ENCODE measurements around the gene GOLPH3L.
"Not testable (repeated sequence)": the region's sequence is repeated elsewhere in the genome, so short reads cannot be mapped to it uniquely, and the experiment has no call there.

Gene GOLPH3L

DNA sequence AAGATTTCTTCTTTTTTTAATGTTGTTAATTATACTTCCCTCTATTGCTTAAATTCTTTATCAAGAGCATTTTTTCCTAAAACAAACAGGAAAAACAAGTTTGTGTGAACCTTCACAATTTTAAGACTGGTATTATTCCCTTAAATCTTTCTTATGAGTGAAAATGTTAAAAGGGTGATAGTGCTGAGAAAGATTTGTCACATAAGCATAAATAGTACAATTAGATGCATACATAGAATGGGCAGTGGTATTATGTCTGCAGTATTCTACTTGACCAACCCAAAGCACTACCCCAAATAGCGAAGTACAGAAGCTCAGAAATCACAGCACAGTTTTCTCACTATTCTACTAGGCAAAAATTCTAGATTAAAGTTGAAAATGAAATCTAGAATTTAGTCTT is 18.0 kb downstream of the GOLPH3L start:
- H3K4me1 Mint-ChIP-seq, result no peaks in the 10 kb centered on the region
- peaks cover 24% of the 10 kb centered on the region for H3K36me3 Mint-ChIP-seq (ENCODE audit: low read depth)
- H3K9me3 Mint-ChIP-seq, result no peaks in the 10 kb centered on the region
- H3K4me3 Mint-ChIP-seq, result no peak overlapping the region
- H3K27ac Mint-ChIP-seq, result no peak overlapping the region
- H3K27me3 Mint-ChIP-seq (ENCODE audit: low read depth), result no peaks in the 10 kb centered on the region
- TF ChIP-seq, protein P1, sequence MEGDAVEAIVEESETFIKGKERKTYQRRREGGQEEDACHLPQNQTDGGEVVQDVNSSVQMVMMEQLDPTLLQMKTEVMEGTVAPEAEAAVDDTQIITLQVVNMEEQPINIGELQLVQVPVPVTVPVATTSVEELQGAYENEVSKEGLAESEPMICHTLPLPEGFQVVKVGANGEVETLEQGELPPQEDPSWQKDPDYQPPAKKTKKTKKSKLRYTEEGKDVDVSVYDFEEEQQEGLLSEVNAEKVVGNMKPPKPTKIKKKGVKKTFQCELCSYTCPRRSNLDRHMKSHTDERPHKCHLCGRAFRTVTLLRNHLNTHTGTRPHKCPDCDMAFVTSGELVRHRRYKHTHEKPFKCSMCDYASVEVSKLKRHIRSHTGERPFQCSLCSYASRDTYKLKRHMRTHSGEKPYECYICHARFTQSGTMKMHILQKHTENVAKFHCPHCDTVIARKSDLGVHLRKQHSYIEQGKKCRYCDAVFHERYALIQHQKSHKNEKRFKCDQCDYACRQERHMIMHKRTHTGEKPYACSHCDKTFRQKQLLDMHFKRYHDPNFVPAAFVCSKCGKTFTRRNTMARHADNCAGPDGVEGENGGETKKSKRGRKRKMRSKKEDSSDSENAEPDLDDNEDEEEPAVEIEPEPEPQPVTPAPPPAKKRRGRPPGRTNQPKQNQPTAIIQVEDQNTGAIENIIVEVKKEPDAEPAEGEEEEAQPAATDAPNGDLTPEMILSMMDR (IDR thresholded peaks at IDR 0.05; ENCODE audit: unreplicated experiment in 3 of 3), result no peak

DNA sequence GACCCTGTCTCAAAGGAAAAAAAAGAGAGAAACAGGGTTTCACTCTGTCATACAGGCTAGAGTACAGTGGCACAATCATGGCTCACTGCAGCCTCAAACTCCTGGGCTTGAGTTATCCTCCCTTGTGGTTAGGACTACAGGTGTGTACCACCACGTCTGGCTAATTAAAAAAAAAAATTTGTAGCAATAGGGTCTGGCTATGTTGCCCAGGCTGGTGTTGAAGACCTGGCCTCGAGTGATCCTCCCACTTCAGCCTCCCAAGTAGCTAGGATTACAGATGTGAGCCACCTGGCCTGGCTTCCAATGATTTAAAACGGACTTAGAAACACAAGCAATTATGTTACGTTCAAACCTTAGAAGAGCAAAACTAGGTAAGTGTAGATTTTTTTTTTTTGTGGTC is 22.1 kb downstream of the GOLPH3L start:
- peaks cover 17% of the 10 kb centered on the region for H3K36me3 Mint-ChIP-seq (ENCODE audit: low read depth)
- H3K27me3 Mint-ChIP-seq (ENCODE audit: low read depth), result no peaks in the 10 kb centered on the region
- TF ChIP-seq, protein P1 (IDR thresholded peaks at IDR 0.05; ENCODE audit: unreplicated experiment in 3 of 3), result no peak
- H3K27ac Mint-ChIP-seq, result no peak overlapping the region
- H3K4me1 Mint-ChIP-seq, result no peaks in the 10 kb centered on the region
- H3K4me3 Mint-ChIP-seq, result no peak overlapping the region
- H3K9me3 Mint-ChIP-seq, result no peaks in the 10 kb centered on the region

DNA sequence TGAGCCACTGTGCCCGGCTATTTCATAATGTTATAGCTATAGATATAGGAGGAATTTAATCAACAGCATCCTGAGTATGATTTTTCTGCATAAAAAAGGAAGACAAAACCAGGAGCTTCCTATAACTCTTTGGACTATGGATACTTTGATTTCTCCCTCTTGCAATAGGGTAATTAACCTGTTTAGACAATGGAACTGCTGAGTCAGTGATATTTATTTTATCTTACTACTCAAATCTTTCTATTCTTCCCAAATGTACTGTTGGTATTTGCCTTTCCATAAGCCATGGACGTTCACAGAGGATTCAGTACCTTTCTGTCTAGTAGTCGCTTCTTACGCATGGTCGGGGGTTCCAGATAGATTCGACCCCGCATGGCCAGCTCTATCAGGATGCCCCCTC is 33.6 kb downstream of the GOLPH3L start:
- Mint-ChIP-seq H3K36me3 (ENCODE audit: low read depth) (peaks cover 45% of the 10 kb centered on the region), H3K9me3 (no peaks in the 10 kb centered on the region)

DNA sequence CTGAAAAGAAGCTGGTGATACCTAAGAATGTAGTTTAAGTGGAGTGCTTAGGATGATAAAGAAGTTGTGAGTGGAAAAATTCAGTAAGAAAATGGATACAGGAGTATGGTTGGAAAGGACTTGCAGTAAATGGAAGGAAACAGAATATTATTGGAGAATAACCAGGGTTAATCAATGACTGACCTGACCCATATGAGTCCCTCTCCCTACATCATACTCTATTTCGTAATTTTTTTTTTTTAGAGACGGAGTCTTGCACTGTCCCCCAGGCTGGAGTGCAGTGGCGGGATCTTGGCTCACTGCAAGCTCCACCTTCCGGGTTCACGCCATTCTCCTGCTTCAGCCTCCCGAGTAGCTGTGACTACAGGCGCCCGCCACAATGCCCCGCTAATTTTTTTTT is 34.1 kb downstream of the GOLPH3L start:
- Mint-ChIP-seq H3K36me3 (ENCODE audit: low read depth) (peaks cover 46% of the 10 kb centered on the region), H3K27me3 (ENCODE audit: low read depth) (no peaks in the 10 kb centered on the region), H3K9me3 (no peaks in the 10 kb centered on the region), H3K27ac (no peak overlapping the region), H3K4me3 (no peak overlapping the region), H3K4me1 (peaks cover 2% of the 10 kb centered on the region)
- TF ChIP-seq, protein P1 (IDR thresholded peaks at IDR 0.05; ENCODE audit: unreplicated experiment in 3 of 3), result no peak

More for the DNA sequence above, 33.6 kb downstream of the GOLPH3L start:
- peaks cover 5% of the 10 kb centered on the region for H3K4me1 Mint-ChIP-seq
- H3K27ac Mint-ChIP-seq, result no peak overlapping the region
- H3K4me3 Mint-ChIP-seq, result no peak overlapping the region
- no peaks in the 10 kb centered on the region for H3K27me3 Mint-ChIP-seq (ENCODE audit: low read depth)
- TF ChIP-seq, protein P1 (IDR thresholded peaks at IDR 0.05; ENCODE audit: unreplicated experiment in 3 of 3), result no peak

DNA sequence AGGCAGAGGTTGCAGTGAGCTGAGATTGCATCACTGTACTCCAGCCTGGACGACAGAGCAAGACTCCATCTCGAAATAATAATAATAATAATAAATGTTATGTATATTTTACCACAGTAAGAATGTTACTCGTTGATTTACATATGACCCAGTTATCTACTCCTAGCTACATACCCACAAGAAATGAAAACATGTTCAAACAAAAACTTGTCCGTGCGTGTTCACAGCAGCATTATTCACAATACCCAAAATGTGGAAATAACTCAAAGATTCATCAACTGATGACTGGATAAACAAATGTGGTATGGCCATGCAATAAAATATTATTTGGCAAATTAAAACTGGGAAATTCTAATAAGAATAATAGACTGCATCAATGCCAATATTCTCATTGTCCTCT is 35.8 kb downstream of the GOLPH3L start:
- H3K4me3 Mint-ChIP-seq, result no peak overlapping the region
- no peak overlapping the region for H3K27ac Mint-ChIP-seq
- TF ChIP-seq, protein P1 (IDR thresholded peaks at IDR 0.05; ENCODE audit: unreplicated experiment in 3 of 3), result no peak
- no peaks in the 10 kb centered on the region for H3K4me1 Mint-ChIP-seq
- peaks cover 44% of the 10 kb centered on the region for H3K36me3 Mint-ChIP-seq (ENCODE audit: low read depth)
- no peaks in the 10 kb centered on the region for H3K9me3 Mint-ChIP-seq
- no peaks in the 10 kb centered on the region for H3K27me3 Mint-ChIP-seq (ENCODE audit: low read depth)

DNA sequence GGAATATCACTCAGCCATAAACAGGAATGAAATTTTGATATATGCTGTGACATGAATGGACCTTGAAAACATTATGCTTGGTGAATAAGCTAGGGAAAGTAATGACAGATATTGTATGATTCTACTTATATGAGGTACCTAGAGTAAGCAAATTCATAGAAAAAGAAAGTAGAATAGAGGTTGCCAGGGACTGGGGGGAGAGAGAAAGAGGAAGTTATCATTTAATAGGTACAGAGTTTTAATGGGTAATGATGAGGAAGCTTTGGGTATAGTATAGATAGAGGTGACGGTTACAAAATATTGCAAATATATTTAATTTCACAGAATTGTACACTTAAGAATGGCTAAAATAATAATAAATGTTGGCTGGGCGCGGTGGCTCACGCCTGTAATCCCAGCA is 36.4 kb downstream of the GOLPH3L start:
- Mint-ChIP-seq H3K27me3 (ENCODE audit: low read depth) (no peaks in the 10 kb centered on the region), H3K4me1 (no peaks in the 10 kb centered on the region), H3K9me3 (no peaks in the 10 kb centered on the region), H3K27ac (no peak overlapping the region), H3K36me3 (ENCODE audit: low read depth) (peaks cover 41% of the 10 kb centered on the region), H3K4me3 (no peak overlapping the region)
- TF ChIP-seq, protein P1 (IDR thresholded peaks at IDR 0.05; ENCODE audit: unreplicated experiment in 3 of 3), result no peak

DNA sequence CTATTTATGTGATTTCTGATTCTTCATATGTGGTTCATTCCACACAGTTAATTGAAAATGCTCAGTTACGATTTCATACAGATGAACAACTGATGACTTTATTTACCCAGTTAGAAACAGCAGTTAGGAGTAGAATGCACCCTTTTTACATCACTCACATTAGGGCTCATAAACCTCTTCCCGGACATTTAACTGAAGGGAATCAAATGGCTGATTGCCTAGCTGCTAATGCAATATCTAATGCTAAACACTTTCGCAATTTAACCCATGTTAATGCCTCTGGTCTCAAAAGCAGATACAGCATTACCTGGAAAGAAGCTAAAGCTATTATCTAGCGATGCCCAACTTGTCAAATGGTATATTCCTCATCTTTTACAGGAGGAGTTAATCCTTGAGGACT is 39.9 kb downstream of the GOLPH3L start:
- not testable (repeated sequence) for H3K4me3 Mint-ChIP-seq; H3K4me1 Mint-ChIP-seq; H3K27ac Mint-ChIP-seq; H3K9me3 Mint-ChIP-seq; H3K27me3 Mint-ChIP-seq (ENCODE audit: low read depth)
- H3K36me3 Mint-ChIP-seq (ENCODE audit: low read depth), result peaks cover 30% of the 10 kb centered on the region

DNA sequence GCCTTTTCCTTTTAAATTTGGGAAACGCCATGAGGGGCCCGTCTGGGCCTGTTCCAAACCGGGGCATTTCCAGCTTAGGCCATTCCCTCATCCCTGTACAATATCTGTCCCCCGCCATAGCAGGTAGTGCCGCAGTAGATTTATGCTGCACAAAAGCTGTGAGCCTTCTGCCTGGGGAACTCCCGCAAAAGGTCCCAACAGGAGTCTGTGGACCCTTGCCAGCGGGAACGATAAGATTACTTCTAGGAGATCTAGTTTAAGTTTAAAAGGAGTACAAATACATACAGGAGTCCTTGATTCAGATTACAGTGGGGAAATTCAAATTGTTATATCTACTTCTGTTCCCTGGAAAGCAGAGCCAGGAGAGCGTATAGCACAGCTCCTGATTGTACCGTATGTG is 42.3 kb downstream of the GOLPH3L start:
- not testable (repeated sequence) for H3K4me1 Mint-ChIP-seq; H3K27me3 Mint-ChIP-seq (ENCODE audit: low read depth); H3K9me3 Mint-ChIP-seq; H3K4me3 Mint-ChIP-seq
- H3K27ac Mint-ChIP-seq, result peak overlapping the region in 1 of 3 experiments; percentile 29
- H3K36me3 Mint-ChIP-seq (ENCODE audit: low read depth), result peaks cover 16% of the 10 kb centered on the region
